HG03280 (cell line): ENCODE measurements around the gene CST3.
"Not testable (repeated sequence)": the region's sequence is repeated elsewhere in the genome, so short reads cannot be mapped to it uniquely, and the experiment has no call there.

Source experiments
- ATAC-seq: cut with Tn5 transposase; IDR thresholded peaks from one replicate; pipeline ENCODE4 v1.9.1; 2021; ENCODE audit warnings: mild to moderate bottlenecking, moderate library complexity; ENCODE audit not compliant: unreplicated experiment

CST3 gene

GRCh38 chr20:23629542-23630391 is 8.0 kb downstream of the CST3 start:
- ATAC-seq: no peak

GRCh38 chr20:23629017-23629541 is 8.7 kb downstream of the CST3 start:
- no peak for ATAC-seq

- ATAC-seq: no peak
Measured at GRCh38 chr20:23628402-23629016, 9.2 kb downstream of the CST3 start.

GRCh38 chr20:23627501-23627900 is 10.3 kb downstream of the CST3 start:
- no peak for ATAC-seq

GRCh38 chr20:23626040-23626620 is 11.6 kb downstream of the CST3 start:
- no peak for ATAC-seq

GRCh38 chr20:23625236-23625964 is 12.4 kb downstream of the CST3 start:
- peak; percentile 66 for ATAC-seq

- ATAC-seq: no peak
Measured at GRCh38 chr20:23624324-23624691, 13.4 kb downstream of the CST3 start.

- ATAC-seq: no peak
Measured at GRCh38 chr20:23623666-23624323, 14.0 kb downstream of the CST3 start.

- no peak for ATAC-seq
Measured at GRCh38 chr20:23622839-23623343, 14.9 kb downstream of the CST3 start.

GRCh38 chr20:23622401-23622800 is 15.4 kb downstream of the CST3 start:
- ATAC-seq: not testable (repeated sequence)

- ATAC-seq: not testable (repeated sequence)
Measured at GRCh38 chr20:23620670-23621386, 16.9 kb downstream of the CST3 start.

- no peak for ATAC-seq
Measured at GRCh38 chr20:23614163-23614562, 23.6 kb downstream of the CST3 start.

- ATAC-seq: no peak
Measured at GRCh38 chr20:23613676-23614075, 24.1 kb downstream of the CST3 start.

- no peak for ATAC-seq
Measured at GRCh38 chr20:23612396-23612795, 25.4 kb downstream of the CST3 start.

- no peak for ATAC-seq
Measured at GRCh38 chr20:23609486-23610109, 28.2 kb downstream of the CST3 start.

- ATAC-seq: no peak
Measured at GRCh38 chr20:23608251-23608846, 29.4 kb downstream of the CST3 start.

GRCh38 chr20:23607497-23608245 is 30.1 kb downstream of the CST3 start:
- ATAC-seq: no peak

GRCh38 chr20:23606652-23607049 is 31.1 kb downstream of the CST3 start:
- ATAC-seq: peak; percentile 95
